NCI-H2171 (cell line): ENCODE measurements around the gene MSANTD1.
"Not testable (repeated sequence)": the region's sequence is repeated elsewhere in the genome, so short reads cannot be mapped to it uniquely, and the experiment has no call there.

Experiments used
- DNase-seq: peaks from one replicate; lab custom pipeline; 2025; lab: John Stamatoyannopoulos, UW

MSANTD1 gene

DNA sequence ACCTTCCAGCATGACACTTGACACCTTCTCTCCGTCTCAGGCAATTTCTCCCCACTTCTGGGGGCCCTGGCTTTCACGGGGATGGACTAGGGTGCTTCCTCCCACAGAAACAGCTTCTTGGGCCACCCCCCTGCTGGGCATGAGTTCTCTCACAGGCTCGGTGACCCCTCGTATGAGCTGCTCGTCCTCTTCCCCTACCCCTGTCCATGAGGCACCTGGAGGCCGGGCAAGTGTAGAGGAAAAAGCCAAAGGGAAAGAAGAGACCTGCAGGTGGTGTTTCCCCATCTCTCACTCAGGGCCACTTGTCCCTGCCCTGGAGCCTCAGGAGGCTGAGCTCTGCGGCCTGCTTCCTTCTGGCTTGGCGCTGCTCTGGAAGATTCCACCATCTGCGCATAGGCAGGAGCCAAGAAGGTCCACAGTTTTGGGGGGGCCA, 41.9 kb downstream of the MSANTD1 start:
- DNase-seq, result no peak

- no peak for DNase-seq
Measured at GRCh38 chr4:3291411-3291968, 42.5 kb downstream of the MSANTD1 start.

GRCh38 chr4:3291969-3292570, 43.1 kb downstream of the MSANTD1 start:
- DNase-seq, result no peak

- DNase-seq, result peak; percentile 47
Measured at GRCh38 chr4:3292571-3293400, 43.8 kb downstream of the MSANTD1 start, which contains the start of gene RGS12. Gene RGS12 (plus strand): TSS chr4:3293021. CDS start chr4:3316171, 23,150 bp downstream.

DNA sequence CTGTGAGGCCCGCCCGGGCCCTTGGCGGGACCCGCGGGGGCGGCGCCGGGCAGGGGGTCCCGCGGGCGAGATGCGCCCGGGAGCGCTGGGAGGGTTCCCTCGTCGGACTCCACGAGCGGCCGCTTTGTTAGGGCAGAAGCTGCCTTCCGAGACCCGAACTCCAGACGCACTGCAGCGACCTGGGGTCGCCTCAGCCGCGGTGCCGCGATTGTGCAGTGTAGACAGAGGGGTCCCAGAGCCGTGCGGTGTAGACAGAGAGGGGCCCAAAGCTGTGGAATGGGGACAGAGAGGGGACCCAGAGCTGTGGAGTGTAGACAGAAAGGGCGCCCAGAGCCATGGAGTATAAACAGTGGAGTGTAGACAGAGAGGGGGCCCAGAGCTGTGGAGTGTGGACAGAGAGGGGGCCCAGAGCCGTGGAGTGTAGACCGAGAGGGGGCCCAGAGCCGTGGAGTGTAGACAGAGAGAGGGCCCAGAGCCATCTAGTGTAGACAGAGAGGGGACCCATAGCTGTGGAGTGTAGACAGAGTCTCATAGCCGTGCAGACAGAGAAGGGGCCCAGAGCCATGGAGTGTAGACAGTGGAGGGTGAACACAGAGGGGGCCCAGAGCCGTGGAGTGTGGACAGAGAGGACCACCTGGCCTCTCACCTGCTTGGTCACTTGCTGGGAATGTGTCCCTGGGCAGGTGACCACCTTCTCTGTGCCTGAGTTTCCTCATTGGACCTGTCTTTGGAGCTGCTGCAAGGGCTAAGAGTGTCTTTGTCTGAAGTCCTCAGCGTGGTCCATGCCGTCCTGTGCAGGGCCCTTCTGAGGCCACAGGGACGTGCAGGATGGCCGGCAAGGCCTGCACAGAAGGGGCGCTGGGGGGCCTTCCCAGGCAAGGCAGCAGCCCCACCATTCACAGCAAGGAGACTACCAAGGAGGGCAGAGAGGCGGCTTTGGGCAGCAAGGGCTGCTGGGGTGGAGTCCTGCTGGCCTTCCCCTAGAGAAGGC, 44.7 kb downstream of the MSANTD1 start:
- no peak for DNase-seq

GRCh38 chr4:3294401-3295241, 45.7 kb downstream of the MSANTD1 start:
- DNase-seq, result no peak

DNA sequence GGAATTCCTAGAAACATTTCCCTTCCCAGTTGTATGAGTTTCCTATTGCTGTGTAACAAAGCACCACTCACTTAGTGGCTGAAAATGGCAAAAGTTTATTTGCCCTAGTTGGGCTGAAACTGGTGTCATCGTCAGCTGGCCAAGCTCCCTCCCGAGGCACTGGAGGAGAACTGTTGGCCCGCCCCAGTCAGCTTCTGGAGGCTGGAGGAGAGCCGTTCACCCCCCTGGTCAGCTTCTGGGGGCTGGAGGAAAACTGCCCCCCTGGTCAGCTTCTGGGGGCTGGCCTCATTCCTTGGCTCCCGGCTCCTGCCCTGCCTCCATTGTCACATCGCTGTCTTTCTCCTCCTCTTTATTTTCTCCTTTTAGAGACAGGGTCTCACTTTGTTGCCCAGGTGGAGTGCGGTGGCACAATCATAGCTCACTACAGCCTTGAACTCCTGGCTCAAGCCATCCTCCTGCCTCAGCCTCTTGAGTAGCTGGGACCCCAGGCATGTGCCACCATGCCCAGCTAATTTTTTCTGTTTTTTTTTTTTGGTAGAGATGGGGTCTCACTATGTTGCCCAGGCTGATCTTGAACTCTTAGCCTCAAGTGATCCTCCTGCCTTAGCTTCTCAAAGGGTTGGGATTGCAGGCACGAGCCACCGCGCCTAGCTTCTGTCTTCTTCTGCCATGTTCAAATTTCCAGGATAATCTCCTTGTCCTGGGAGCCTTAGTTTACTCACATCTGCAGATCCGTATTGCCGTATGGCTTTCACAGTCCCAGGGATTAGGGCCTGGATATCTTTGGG, 47.1 kb downstream of the MSANTD1 start:
- DNase-seq, result no peak

DNA sequence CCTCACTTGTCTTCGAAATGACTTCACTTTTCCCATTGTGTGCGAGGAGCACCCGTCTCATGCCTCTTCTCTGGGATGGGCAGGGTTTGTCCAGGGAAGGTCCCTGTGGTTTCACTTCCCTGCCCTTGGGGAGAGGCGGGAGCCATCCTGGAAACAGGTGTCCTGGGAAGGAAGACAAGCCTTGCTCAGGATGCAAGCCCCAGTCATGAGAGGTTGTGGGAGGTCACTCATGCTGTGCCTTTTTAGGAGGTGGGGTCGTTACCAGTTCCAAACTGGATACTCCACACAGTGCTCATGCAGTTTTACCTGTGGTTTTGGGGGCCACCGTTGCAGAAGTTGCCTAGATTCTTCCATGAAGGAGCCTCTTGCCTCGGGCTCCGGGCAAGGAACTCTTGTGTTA, 47.7 kb downstream of the MSANTD1 start:
- DNase-seq, result no peak

- no peak for DNase-seq
Measured at GRCh38 chr4:3297066-3297859, 48.3 kb downstream of the MSANTD1 start.

- DNase-seq, result no peak
Measured at GRCh38 chr4:3299122-3299975, 50.4 kb downstream of the MSANTD1 start.

DNA sequence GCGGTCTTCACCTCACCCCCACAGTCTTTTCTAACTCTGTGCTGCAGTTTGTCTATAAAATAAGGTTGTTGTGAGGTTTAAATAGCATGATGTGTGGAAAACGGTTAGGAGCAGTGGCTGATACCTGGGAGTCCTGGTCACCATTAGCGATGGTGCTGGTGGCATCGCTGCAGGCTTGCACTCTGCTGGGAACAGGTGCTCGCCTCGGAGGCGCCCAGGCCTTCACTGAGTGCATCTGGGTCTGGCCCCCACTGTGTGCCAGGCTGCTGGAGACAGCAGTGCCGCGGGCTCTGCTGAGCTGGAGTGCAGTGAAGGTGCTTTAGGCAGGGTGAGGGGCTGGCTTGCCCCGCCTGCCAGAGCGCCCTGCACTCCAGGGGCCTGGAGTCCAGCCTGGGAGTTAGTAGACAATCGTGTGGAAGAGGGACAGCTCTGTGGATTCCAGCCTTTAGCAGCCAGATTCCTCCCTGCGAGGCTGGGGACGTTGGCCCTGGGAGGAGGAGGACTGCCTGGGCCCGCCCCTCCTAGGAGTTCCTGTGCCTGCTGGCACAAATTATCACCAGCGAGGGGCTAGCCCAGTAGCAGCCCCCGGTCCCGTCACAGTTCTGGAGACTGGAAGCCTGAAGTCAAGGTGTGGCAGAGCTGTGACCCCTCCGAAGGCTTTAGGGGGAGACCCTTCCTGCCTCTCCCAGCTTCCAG, 51.2 kb downstream of the MSANTD1 start:
- no peak for DNase-seq

DNA sequence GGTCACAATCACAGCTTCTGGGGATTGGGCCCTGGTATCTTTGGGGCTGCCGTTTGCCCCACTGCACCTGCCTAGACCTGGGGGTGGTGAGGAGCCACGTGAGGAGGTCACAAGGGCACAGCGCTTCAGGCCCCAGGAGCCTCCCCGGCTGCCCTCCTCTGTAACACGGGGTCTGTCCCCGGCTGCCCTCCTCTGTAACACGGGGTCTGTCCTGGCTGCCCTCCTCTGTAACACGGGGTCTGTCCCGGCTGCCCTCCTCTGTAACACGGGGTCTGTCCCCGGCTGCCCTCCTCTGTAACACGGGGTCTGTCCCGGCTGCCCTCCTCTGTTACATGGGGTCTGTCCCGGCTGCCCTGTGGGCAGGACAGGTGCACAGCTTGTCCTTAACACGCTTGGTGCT, 51.9 kb downstream of the MSANTD1 start:
- not testable (repeated sequence) for DNase-seq

- no peak for DNase-seq
Measured at GRCh38 chr4:3301450-3302172, 52.7 kb downstream of the MSANTD1 start.

- no peak for DNase-seq
Measured at GRCh38 chr4:3302173-3302785, 53.3 kb downstream of the MSANTD1 start.

- DNase-seq, result no peak
Measured at GRCh38 chr4:3302786-3303564, 54.0 kb downstream of the MSANTD1 start.

DNA sequence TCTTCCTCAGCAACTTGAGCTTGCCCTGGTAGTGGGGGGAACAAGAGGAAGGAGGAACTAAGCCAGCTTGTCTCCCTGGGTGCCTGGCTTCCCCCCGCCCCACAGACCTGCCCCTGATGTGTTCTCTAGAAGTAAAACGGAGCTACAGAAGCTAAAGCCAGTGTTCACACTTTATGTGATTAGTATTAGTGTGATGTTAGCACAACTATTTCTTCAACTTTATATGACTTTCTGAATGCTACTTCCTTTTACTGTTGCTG, 54.5 kb downstream of the MSANTD1 start:
- no peak for DNase-seq
